HL-60 (cell line): Measurements from ENCODE around the gene PGM2.

Experiments used
- DNase-seq, 2 experiments: peaks; one replicate each; pipeline ENCODE4 v3.0.0-alpha.2; 2010 to 2020; ENCODE audit warnings: low read depth in 1 of 2, low spot score in 1 of 2
- H3K27ac ChIP-seq: fragments of 250-450 bp; sonication (Bioruptor Pico); replicated peaks from 2 replicates; pipeline ENCODE4 v1.5.1; 2020; ENCODE audit warnings: mild to moderate bottlenecking, moderate library complexity
- H3K27me3 ChIP-seq: fragments of 250-450 bp; sonication (Bioruptor Pico); 2 replicates; pipeline ENCODE4 v1.5.1; 2021; ENCODE audit warnings: mild to moderate bottlenecking, moderate library complexity; ENCODE audit not compliant: insufficient read depth, poor library complexity, severe bottlenecking
- H3K4me3 ChIP-seq: replicated peaks from 2 replicates; pipeline ENCODE4 v1.5.1; 2011; ENCODE audit warnings: mild to moderate bottlenecking, control low read depth, low read length; ENCODE audit not compliant: insufficient read depth
- CTCF ChIP-seq: IDR thresholded peaks from one replicate; pipeline ENCODE4 v1.5.1; 2011; ENCODE audit warnings: low read length, control low read depth, inconsistent platforms; ENCODE audit not compliant: insufficient read depth
- GABPA ChIP-seq: IDR thresholded peaks from 2 replicates; pipeline ENCODE4 v1.6.1; 2012; ENCODE audit warnings: low read depth
- POLR2AphosphoS5 ChIP-seq: IDR thresholded peaks from 2 replicates; pipeline ENCODE4 v1.6.1; 2012; ENCODE audit warnings: low read depth
- REST ChIP-seq: IDR thresholded peaks from 2 replicates; pipeline ENCODE4 v1.6.1; 2012; ENCODE audit warnings: low read depth; ENCODE audit not compliant: insufficient replicate concordance
- SPI1 ChIP-seq: IDR thresholded peaks from 2 replicates; pipeline ENCODE4 v1.6.1; 2012; ENCODE audit warnings: low read depth, mild to moderate bottlenecking, borderline replicate concordance

The PGM2 gene

GRCh38 chr4:37827802-37828321 is 1.4 kb downstream of the PGM2 start:
- H3K27me3 ChIP-seq = no peaks in the 10 kb centered on the region
- H3K4me3 ChIP-seq = peak overlapping the region; percentile 98
- H3K27ac ChIP-seq = no peak overlapping the region; the same call in 1 of the 2 replicates
- DNase-seq = no peak
- TF ChIP-seq REST (no peak), POLR2AphosphoS5 (no peak), GABPA (no peak), SPI1 (no peak), CTCF (no peak)

- Histone ChIP-seq H3K27me3 (no peaks in the 10 kb centered on the region), H3K27ac (no peak overlapping the region), H3K4me3 (no peak overlapping the region)
- no peak for DNase-seq
- TF ChIP-seq CTCF = no peak
- no peak for TF ChIP-seq SPI1
- TF ChIP-seq GABPA = no peak
- TF ChIP-seq REST = no peak
- no peak for TF ChIP-seq POLR2AphosphoS5
Observed at GRCh38 chr4:37828843-37829242, 2.4 kb downstream of the PGM2 start.

GRCh38 chr4:37830640-37831039 is 4.2 kb downstream of the PGM2 start:
- Histone ChIP-seq H3K27me3 (no peaks in the 10 kb centered on the region), H3K27ac (no peak overlapping the region), H3K4me3 (no peak overlapping the region)
- TF ChIP-seq CTCF = no peak
- TF ChIP-seq SPI1 = no peak
- TF ChIP-seq GABPA = no peak
- TF ChIP-seq REST = no peak
- TF ChIP-seq POLR2AphosphoS5 = no peak
- DNase-seq = no peak
